BLaER1 treated with 17β-estradiol and CSF1 and Interleukin-3, amounts not matched to agents 10 nM and 100 nM (cell line): ENCODE measurements around the gene BBS12.

Source experiments
- H3K27ac ChIP-seq, 11 experiments: shearing (Covaris generic); formaldehyde crosslinking; 2 replicates each; pipeline ENCODE4 v1.8.1; 2022
- H3K27me3 ChIP-seq, 11 experiments: shearing (Covaris generic); formaldehyde crosslinking; 2 replicates each; pipeline ENCODE4 v1.8.1; 2022
- H3K36me3 ChIP-seq, 11 experiments: shearing (Covaris generic); formaldehyde crosslinking; 2 replicates each; pipeline ENCODE4 v1.8.1; 2022
- H3K4me1 ChIP-seq, 10 experiments: shearing (Covaris generic); formaldehyde crosslinking; 2 replicates each; pipeline ENCODE4 v1.8.1; 2022
- H3K4me2 ChIP-seq, 11 experiments: shearing (Covaris generic); formaldehyde crosslinking; 2 replicates each; pipeline ENCODE4 v1.8.1; 2022
- H3K4me3 ChIP-seq, 10 experiments: shearing (Covaris generic); formaldehyde crosslinking; 2 replicates each; pipeline ENCODE4 v1.8.1; 2022
- H3K9ac ChIP-seq, 11 experiments: shearing (Covaris generic); formaldehyde crosslinking; 2 replicates each; pipeline ENCODE4 v1.8.1; 2022
- H3K9me3 ChIP-seq, 11 experiments: shearing (Covaris generic); formaldehyde crosslinking; replicated peaks in 1 of 11; 2 replicates each; pipeline ENCODE4 v1.8.1; 2022
- H4K20me1 ChIP-seq, 11 experiments: shearing (Covaris generic); formaldehyde crosslinking; 2 replicates each; pipeline ENCODE4 v1.8.1; 2022
- Cebpa-rat ChIP-seq, 11 experiments: shearing (Covaris generic); IDR thresholded peaks; 2 replicates each; pipeline ENCODE4 v1.8.1; 2022

Gene BBS12

GRCh38 chr4:122765692-122766352, 33.3 kb downstream of the BBS12 start:
- Histone ChIP-seq H3K4me3 (no peak overlapping the region), H3K4me2 (no peak overlapping the region), H3K9me3 (no peaks in the 10 kb centered on the region), H3K9ac (no peak overlapping the region), H3K36me3 (no peaks in the 10 kb centered on the region), H3K27me3 (peaks cover 0 to 16% (median 0%) of the 10 kb centered on the region in 11 experiments; a peak in 6 of 22 replicates), H3K4me1 (peaks cover 26 to 48% (median 30%) of the 10 kb centered on the region in 10 experiments), H3K27ac (no peak overlapping the region), H4K20me1 (no peaks in the 10 kb centered on the region)
- no peak for TF ChIP-seq Cebpa-rat (IDR thresholded peaks at IDR 0.05)

GRCh38 chr4:122766353-122766705, 33.8 kb downstream of the BBS12 start:
- no peaks in the 10 kb centered on the region for H3K9me3 ChIP-seq
- H3K9ac ChIP-seq = no peak overlapping the region
- H4K20me1 ChIP-seq = no peaks in the 10 kb centered on the region
- no peak overlapping the region for H3K27ac ChIP-seq
- no peak overlapping the region for H3K4me2 ChIP-seq
- H3K36me3 ChIP-seq = no peaks in the 10 kb centered on the region
- H3K4me3 ChIP-seq = no peak overlapping the region
- peaks cover 23 to 45% (median 28%) of the 10 kb centered on the region in 10 experiments for H3K4me1 ChIP-seq
- peaks cover 0 to 16% (median 0%) of the 10 kb centered on the region in 11 experiments; a peak in 6 of 22 replicates for H3K27me3 ChIP-seq
- TF ChIP-seq Cebpa-rat (IDR thresholded peaks at IDR 0.05) = no peak

GRCh38 chr4:122766950-122767349, 34.4 kb downstream of the BBS12 start:
- H4K20me1 ChIP-seq = no peaks in the 10 kb centered on the region
- H3K27ac ChIP-seq = no peak overlapping the region
- H3K4me1 ChIP-seq = peaks cover 17 to 39% (median 22%) of the 10 kb centered on the region in 10 experiments
- H3K9ac ChIP-seq = no peak overlapping the region
- TF ChIP-seq Cebpa-rat (IDR thresholded peaks at IDR 0.05) = no peak
- no peak overlapping the region for H3K4me2 ChIP-seq
- peaks cover 0 to 16% (median 0%) of the 10 kb centered on the region in 11 experiments; a peak in 6 of 22 replicates for H3K27me3 ChIP-seq
- no peaks in the 10 kb centered on the region for H3K9me3 ChIP-seq
- no peaks in the 10 kb centered on the region for H3K36me3 ChIP-seq
- H3K4me3 ChIP-seq = no peak overlapping the region

GRCh38 chr4:122771724-122772123, 39.2 kb downstream of the BBS12 start:
- TF ChIP-seq Cebpa-rat (IDR thresholded peaks at IDR 0.05) = no peak
- Histone ChIP-seq H4K20me1 (no peaks in the 10 kb centered on the region), H3K9me3 (no peaks in the 10 kb centered on the region), H3K4me2 (peak overlapping the region in 2 of 11 experiments; percentile 8 to 13; a peak in 2 of 22 replicates), H3K36me3 (no peaks in the 10 kb centered on the region), H3K4me1 (peaks cover 0 to 9% (median 0%) of the 10 kb centered on the region in 10 experiments; a peak in 4 of 20 replicates), H3K9ac (no peak overlapping the region), H3K27me3 (no peaks in the 10 kb centered on the region), H3K4me3 (no peak overlapping the region), H3K27ac (no peak overlapping the region)

- Histone ChIP-seq H4K20me1 (no peaks in the 10 kb centered on the region), H3K9ac (no peak overlapping the region), H3K9me3 (no peaks in the 10 kb centered on the region), H3K4me2 (peak overlapping the region in 3 of 11 experiments; percentile 6 to 13 (median 8); a peak in 4 of 22 replicates), H3K4me3 (no peak overlapping the region), H3K4me1 (peaks cover 0 to 9% (median 0%) of the 10 kb centered on the region in 10 experiments; a peak in 4 of 20 replicates), H3K27me3 (no peaks in the 10 kb centered on the region), H3K27ac (no peak overlapping the region), H3K36me3 (no peaks in the 10 kb centered on the region)
- peak in 2 of 11 experiments; percentile 15 to 34; a peak in 2 of 22 replicates for TF ChIP-seq Cebpa-rat (IDR thresholded peaks at IDR 0.05)
Measured at GRCh38 chr4:122772311-122772710, 39.8 kb downstream of the BBS12 start.

- Histone ChIP-seq H3K36me3 (no peaks in the 10 kb centered on the region), H3K4me1 (peaks cover 0 to 9% (median 0%) of the 10 kb centered on the region in 10 experiments; a peak in 4 of 20 replicates), H3K4me2 (no peak overlapping the region), H3K4me3 (no peak overlapping the region), H3K9ac (no peak overlapping the region), H3K27me3 (no peaks in the 10 kb centered on the region), H3K27ac (no peak overlapping the region), H4K20me1 (no peaks in the 10 kb centered on the region), H3K9me3 (no peaks in the 10 kb centered on the region)
- no peak for TF ChIP-seq Cebpa-rat (IDR thresholded peaks at IDR 0.05)
Measured at GRCh38 chr4:122772986-122773385, 40.5 kb downstream of the BBS12 start.

- H3K4me2 ChIP-seq = no peak overlapping the region
Measured at GRCh38 chr4:122775039-122775438, 42.5 kb downstream of the BBS12 start.

GRCh38 chr4:122775987-122776836, 43.7 kb downstream of the BBS12 start:
- Histone ChIP-seq H4K20me1 (no peaks in the 10 kb centered on the region), H3K4me2 (no peak overlapping the region; a peak in 1 of 22 replicates), H3K36me3 (no peaks in the 10 kb centered on the region), H3K4me1 (peaks cover 0 to 9% (median 0%) of the 10 kb centered on the region in 10 experiments; a peak in 4 of 20 replicates), H3K27ac (no peak overlapping the region), H3K9me3 (peaks cover 0 to 5% (median 0%) of the 10 kb centered on the region in 11 experiments; a peak in 1 of 22 replicates), H3K4me3 (no peak overlapping the region), H3K9ac (no peak overlapping the region), H3K27me3 (no peaks in the 10 kb centered on the region)
- no peak for TF ChIP-seq Cebpa-rat (IDR thresholded peaks at IDR 0.05)

More at GRCh38 chr4:122775039-122775438, 42.5 kb downstream of the BBS12 start:
- peaks cover 0 to 5% (median 0%) of the 10 kb centered on the region in 11 experiments; a peak in 1 of 22 replicates for H3K9me3 ChIP-seq
- H3K36me3 ChIP-seq = no peaks in the 10 kb centered on the region
- H3K4me1 ChIP-seq = peaks cover 0 to 9% (median 0%) of the 10 kb centered on the region in 10 experiments; a peak in 4 of 20 replicates
- no peak overlapping the region for H3K4me3 ChIP-seq
- H3K27ac ChIP-seq = no peak overlapping the region
- no peak overlapping the region for H3K9ac ChIP-seq
- no peaks in the 10 kb centered on the region for H4K20me1 ChIP-seq
- no peak for TF ChIP-seq Cebpa-rat (IDR thresholded peaks at IDR 0.05)
- H3K27me3 ChIP-seq = no peaks in the 10 kb centered on the region

GRCh38 chr4:122776916-122777315, 44.4 kb downstream of the BBS12 start:
- no peak for TF ChIP-seq Cebpa-rat (IDR thresholded peaks at IDR 0.05)
- Histone ChIP-seq H3K9me3 (peaks cover 0 to 5% (median 0%) of the 10 kb centered on the region in 11 experiments; a peak in 1 of 22 replicates), H3K4me1 (peaks cover 0 to 7% (median 0%) of the 10 kb centered on the region in 10 experiments; a peak in 4 of 20 replicates), H3K36me3 (no peaks in the 10 kb centered on the region), H3K27ac (no peak overlapping the region), H3K27me3 (no peaks in the 10 kb centered on the region), H3K4me3 (no peak overlapping the region), H3K9ac (no peak overlapping the region), H3K4me2 (no peak overlapping the region), H4K20me1 (no peaks in the 10 kb centered on the region)
